ENCODE results near the gene OSBPL2. TPM values are rescaled to one million over a fixed set of nuclear protein-coding genes. Genes with fewer than 3 reads are reported as not detected.

Gene OSBPL2
- total RNA-seq, 1 experiment from 2014 or later: 49.5 TPM

DNA sequence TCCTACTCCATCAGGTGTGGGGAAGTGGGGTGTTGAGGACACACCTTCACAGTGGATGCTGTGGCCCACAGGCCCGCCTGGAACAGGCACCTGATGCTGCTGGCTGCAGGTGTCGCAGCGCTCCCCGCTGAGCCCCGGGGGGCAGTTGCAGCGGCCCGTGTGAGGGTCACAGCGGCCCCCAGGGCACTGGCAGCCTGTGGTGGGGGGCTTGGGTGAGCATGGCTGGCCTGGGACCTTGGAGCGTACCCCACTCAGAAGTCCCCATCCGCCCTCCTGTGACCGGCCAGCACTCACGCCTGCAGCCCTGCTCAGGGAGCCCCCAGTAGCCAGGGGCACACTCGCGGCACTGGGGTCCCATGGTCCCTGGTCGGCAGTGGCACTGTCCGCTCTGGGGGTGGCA, 83.7 kb downstream of the OSBPL2 start:
- Mint-ChIP-seq H3K27me3 (ENCODE audit: low read depth) (no peaks in the 10 kb centered on the region), H3K4me3 (no peak overlapping the region), H3K4me1 (no peaks in the 10 kb centered on the region), H3K27ac (no peak overlapping the region), H3K36me3 (peaks cover 50% of the 10 kb centered on the region), H3K9me3 (0 out of 2 replicates have a peak, but pooled peaks cover 4% of the 10 kb centered on the region)
- CTCF ChIA-PET: no interaction called here
- DNase-seq (ENCODE audit: low spot score) (no peak), ATAC-seq (no peak)
- POLR2A ChIA-PET: no interaction called here
- TF ChIP-seq, protein P1, sequence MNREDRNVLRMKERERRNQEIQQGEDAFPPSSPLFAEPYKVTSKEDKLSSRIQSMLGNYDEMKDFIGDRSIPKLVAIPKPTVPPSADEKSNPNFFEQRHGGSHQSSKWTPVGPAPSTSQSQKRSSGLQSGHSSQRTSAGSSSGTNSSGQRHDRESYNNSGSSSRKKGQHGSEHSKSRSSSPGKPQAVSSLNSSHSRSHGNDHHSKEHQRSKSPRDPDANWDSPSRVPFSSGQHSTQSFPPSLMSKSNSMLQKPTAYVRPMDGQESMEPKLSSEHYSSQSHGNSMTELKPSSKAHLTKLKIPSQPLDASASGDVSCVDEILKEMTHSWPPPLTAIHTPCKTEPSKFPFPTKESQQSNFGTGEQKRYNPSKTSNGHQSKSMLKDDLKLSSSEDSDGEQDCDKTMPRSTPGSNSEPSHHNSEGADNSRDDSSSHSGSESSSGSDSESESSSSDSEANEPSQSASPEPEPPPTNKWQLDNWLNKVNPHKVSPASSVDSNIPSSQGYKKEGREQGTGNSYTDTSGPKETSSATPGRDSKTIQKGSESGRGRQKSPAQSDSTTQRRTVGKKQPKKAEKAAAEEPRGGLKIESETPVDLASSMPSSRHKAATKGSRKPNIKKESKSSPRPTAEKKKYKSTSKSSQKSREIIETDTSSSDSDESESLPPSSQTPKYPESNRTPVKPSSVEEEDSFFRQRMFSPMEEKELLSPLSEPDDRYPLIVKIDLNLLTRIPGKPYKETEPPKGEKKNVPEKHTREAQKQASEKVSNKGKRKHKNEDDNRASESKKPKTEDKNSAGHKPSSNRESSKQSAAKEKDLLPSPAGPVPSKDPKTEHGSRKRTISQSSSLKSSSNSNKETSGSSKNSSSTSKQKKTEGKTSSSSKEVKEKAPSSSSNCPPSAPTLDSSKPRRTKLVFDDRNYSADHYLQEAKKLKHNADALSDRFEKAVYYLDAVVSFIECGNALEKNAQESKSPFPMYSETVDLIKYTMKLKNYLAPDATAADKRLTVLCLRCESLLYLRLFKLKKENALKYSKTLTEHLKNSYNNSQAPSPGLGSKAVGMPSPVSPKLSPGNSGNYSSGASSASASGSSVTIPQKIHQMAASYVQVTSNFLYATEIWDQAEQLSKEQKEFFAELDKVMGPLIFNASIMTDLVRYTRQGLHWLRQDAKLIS (CRISPR knock-in tag; IDR thresholded peaks at IDR 0.05; ENCODE audit: borderline replicate concordance): no peak
- TF ChIP-seq, protein P2, sequence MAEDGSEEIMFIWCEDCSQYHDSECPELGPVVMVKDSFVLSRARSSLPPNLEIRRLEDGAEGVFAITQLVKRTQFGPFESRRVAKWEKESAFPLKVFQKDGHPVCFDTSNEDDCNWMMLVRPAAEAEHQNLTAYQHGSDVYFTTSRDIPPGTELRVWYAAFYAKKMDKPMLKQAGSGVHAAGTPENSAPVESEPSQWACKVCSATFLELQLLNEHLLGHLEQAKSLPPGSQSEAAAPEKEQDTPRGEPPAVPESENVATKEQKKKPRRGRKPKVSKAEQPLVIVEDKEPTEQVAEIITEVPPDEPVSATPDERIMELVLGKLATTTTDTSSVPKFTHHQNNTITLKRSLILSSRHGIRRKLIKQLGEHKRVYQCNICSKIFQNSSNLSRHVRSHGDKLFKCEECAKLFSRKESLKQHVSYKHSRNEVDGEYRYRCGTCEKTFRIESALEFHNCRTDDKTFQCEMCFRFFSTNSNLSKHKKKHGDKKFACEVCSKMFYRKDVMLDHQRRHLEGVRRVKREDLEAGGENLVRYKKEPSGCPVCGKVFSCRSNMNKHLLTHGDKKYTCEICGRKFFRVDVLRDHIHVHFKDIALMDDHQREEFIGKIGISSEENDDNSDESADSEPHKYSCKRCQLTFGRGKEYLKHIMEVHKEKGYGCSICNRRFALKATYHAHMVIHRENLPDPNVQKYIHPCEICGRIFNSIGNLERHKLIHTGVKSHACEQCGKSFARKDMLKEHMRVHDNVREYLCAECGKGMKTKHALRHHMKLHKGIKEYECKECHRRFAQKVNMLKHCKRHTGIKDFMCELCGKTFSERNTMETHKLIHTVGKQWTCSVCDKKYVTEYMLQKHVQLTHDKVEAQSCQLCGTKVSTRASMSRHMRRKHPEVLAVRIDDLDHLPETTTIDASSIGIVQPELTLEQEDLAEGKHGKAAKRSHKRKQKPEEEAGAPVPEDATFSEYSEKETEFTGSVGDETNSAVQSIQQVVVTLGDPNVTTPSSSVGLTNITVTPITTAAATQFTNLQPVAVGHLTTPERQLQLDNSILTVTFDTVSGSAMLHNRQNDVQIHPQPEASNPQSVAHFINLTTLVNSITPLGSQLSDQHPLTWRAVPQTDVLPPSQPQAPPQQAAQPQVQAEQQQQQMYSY (CRISPR knock-in tag; IDR thresholded peaks at IDR 0.05): no peak
- TF ChIP-seq, protein P3, sequence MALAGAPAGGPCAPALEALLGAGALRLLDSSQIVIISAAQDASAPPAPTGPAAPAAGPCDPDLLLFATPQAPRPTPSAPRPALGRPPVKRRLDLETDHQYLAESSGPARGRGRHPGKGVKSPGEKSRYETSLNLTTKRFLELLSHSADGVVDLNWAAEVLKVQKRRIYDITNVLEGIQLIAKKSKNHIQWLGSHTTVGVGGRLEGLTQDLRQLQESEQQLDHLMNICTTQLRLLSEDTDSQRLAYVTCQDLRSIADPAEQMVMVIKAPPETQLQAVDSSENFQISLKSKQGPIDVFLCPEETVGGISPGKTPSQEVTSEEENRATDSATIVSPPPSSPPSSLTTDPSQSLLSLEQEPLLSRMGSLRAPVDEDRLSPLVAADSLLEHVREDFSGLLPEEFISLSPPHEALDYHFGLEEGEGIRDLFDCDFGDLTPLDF (CRISPR knock-in tag; IDR thresholded peaks at IDR 0.05): no peak
- no peak for TF ChIP-seq ZBTB21 (CRISPR knock-in tag; IDR thresholded peaks at IDR 0.05; ENCODE audit: borderline replicate concordance)
- TF ChIP-seq, protein P4, sequence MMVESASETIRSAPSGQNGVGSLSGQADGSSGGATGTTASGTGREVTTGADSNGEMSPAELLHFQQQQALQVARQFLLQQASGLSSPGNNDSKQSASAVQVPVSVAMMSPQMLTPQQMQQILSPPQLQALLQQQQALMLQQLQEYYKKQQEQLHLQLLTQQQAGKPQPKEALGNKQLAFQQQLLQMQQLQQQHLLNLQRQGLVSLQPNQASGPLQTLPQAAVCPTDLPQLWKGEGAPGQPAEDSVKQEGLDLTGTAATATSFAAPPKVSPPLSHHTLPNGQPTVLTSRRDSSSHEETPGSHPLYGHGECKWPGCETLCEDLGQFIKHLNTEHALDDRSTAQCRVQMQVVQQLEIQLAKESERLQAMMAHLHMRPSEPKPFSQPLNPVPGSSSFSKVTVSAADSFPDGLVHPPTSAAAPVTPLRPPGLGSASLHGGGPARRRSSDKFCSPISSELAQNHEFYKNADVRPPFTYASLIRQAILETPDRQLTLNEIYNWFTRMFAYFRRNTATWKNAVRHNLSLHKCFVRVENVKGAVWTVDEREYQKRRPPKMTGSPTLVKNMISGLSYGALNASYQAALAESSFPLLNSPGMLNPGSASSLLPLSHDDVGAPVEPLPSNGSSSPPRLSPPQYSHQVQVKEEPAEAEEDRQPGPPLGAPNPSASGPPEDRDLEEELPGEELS (CRISPR knock-in tag; IDR thresholded peaks at IDR 0.05): no peak
- TF ChIP-seq NR2C2 (CRISPR knock-in tag; IDR thresholded peaks at IDR 0.05): no peak
- TF ChIP-seq, protein P5, sequence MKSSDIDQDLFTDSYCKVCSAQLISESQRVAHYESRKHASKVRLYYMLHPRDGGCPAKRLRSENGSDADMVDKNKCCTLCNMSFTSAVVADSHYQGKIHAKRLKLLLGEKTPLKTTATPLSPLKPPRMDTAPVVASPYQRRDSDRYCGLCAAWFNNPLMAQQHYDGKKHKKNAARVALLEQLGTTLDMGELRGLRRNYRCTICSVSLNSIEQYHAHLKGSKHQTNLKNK (CRISPR knock-in tag; IDR thresholded peaks at IDR 0.05): no peak
- TF ChIP-seq, protein P6, sequence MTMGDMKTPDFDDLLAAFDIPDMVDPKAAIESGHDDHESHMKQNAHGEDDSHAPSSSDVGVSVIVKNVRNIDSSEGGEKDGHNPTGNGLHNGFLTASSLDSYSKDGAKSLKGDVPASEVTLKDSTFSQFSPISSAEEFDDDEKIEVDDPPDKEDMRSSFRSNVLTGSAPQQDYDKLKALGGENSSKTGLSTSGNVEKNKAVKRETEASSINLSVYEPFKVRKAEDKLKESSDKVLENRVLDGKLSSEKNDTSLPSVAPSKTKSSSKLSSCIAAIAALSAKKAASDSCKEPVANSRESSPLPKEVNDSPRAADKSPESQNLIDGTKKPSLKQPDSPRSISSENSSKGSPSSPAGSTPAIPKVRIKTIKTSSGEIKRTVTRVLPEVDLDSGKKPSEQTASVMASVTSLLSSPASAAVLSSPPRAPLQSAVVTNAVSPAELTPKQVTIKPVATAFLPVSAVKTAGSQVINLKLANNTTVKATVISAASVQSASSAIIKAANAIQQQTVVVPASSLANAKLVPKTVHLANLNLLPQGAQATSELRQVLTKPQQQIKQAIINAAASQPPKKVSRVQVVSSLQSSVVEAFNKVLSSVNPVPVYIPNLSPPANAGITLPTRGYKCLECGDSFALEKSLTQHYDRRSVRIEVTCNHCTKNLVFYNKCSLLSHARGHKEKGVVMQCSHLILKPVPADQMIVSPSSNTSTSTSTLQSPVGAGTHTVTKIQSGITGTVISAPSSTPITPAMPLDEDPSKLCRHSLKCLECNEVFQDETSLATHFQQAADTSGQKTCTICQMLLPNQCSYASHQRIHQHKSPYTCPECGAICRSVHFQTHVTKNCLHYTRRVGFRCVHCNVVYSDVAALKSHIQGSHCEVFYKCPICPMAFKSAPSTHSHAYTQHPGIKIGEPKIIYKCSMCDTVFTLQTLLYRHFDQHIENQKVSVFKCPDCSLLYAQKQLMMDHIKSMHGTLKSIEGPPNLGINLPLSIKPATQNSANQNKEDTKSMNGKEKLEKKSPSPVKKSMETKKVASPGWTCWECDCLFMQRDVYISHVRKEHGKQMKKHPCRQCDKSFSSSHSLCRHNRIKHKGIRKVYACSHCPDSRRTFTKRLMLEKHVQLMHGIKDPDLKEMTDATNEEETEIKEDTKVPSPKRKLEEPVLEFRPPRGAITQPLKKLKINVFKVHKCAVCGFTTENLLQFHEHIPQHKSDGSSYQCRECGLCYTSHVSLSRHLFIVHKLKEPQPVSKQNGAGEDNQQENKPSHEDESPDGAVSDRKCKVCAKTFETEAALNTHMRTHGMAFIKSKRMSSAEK (CRISPR knock-in tag; IDR thresholded peaks at IDR 0.05; ENCODE audit: borderline replicate concordance): no peak
- TF ChIP-seq, protein P7, sequence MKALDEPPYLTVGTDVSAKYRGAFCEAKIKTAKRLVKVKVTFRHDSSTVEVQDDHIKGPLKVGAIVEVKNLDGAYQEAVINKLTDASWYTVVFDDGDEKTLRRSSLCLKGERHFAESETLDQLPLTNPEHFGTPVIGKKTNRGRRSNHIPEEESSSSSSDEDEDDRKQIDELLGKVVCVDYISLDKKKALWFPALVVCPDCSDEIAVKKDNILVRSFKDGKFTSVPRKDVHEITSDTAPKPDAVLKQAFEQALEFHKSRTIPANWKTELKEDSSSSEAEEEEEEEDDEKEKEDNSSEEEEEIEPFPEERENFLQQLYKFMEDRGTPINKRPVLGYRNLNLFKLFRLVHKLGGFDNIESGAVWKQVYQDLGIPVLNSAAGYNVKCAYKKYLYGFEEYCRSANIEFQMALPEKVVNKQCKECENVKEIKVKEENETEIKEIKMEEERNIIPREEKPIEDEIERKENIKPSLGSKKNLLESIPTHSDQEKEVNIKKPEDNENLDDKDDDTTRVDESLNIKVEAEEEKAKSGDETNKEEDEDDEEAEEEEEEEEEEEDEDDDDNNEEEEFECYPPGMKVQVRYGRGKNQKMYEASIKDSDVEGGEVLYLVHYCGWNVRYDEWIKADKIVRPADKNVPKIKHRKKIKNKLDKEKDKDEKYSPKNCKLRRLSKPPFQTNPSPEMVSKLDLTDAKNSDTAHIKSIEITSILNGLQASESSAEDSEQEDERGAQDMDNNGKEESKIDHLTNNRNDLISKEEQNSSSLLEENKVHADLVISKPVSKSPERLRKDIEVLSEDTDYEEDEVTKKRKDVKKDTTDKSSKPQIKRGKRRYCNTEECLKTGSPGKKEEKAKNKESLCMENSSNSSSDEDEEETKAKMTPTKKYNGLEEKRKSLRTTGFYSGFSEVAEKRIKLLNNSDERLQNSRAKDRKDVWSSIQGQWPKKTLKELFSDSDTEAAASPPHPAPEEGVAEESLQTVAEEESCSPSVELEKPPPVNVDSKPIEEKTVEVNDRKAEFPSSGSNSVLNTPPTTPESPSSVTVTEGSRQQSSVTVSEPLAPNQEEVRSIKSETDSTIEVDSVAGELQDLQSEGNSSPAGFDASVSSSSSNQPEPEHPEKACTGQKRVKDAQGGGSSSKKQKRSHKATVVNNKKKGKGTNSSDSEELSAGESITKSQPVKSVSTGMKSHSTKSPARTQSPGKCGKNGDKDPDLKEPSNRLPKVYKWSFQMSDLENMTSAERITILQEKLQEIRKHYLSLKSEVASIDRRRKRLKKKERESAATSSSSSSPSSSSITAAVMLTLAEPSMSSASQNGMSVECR (CRISPR knock-in tag; IDR thresholded peaks at IDR 0.05; ENCODE audit: borderline replicate concordance): no peak
- TF ChIP-seq, protein P8, sequence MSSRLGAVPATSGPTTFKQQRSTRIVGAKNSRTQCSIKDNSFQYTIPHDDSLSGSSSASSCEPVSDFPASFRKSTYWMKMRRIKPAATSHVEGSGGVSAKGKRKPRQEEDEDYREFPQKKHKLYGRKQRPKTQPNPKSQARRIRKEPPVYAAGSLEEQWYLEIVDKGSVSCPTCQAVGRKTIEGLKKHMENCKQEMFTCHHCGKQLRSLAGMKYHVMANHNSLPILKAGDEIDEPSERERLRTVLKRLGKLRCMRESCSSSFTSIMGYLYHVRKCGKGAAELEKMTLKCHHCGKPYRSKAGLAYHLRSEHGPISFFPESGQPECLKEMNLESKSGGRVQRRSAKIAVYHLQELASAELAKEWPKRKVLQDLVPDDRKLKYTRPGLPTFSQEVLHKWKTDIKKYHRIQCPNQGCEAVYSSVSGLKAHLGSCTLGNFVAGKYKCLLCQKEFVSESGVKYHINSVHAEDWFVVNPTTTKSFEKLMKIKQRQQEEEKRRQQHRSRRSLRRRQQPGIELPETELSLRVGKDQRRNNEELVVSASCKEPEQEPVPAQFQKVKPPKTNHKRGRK (CRISPR knock-in tag; IDR thresholded peaks at IDR 0.05; ENCODE audit: borderline replicate concordance): no peak
- TF ChIP-seq CBFB (CRISPR knock-in tag; IDR thresholded peaks at IDR 0.05; ENCODE audit: low read depth): no peak
- TF ChIP-seq MXD4 (CRISPR knock-in tag; IDR thresholded peaks at IDR 0.05; ENCODE audit: borderline replicate concordance): no peak
- TF ChIP-seq ELF4 (CRISPR knock-in tag; IDR thresholded peaks at IDR 0.05; ENCODE audit: low read depth): no peak
- TF ChIP-seq ATF1 (CRISPR knock-in tag; IDR thresholded peaks at IDR 0.05): no peak
- no peak for TF ChIP-seq HMGA2 (CRISPR knock-in tag; IDR thresholded peaks at IDR 0.05)

Measured in WTC11 (cell line).